ENCODE results near the gene AFAP1L2. TPM values are rescaled to one million over a fixed set of nuclear protein-coding genes. Genes with fewer than 3 reads are reported as not detected.

AFAP1L2 gene
- total RNA-seq, 1 experiment from 2014 or later, result 170 TPM

GRCh38 chr10:114285961-114286441 is 118.3 kb downstream of the AFAP1L2 start:
- ChIA-PET POLR2A (no interaction called here), CTCF (interaction anchor here (2.1 kb wide), 1 partner anchor 18 kb away, joined by 5 read pairs; no protein-coding TSS in a partner anchor)
- H3K27me3 ChIP-seq (ENCODE audit: control insufficient read depth, insufficient read depth, low read length), result no peaks in the 10 kb centered on the region
- in situ Hi-C loops (cut with HindIII; ENCODE audit: low pct_unique_long_range_greater_than_20kb, low sequenced_read_pairs) (no loop called here), intact Hi-C loops (cut with micrococcal nuclease; ENCODE audit: unreplicated experiment) (no loop called here)
- no peak overlapping the region for H3K4me3 ChIP-seq (ENCODE audit: low read depth in 2 of 2, low read length in 2 of 2)
- peaks cover 5% of the 10 kb centered on the region; the same call in 1 of the 2 replicates for H3K4me1 ChIP-seq (ENCODE audit: control insufficient read depth, insufficient read depth, low read length)
- DNase-seq (ENCODE audit: low read depth, low spot score) (no peak), ATAC-seq (peak; percentile 7; the same call in 1 of the 2 replicates)
- BruUV-seq (replicated peaks), result no TSS peak
- H3K27ac ChIP-seq (ENCODE audit: low read length), result no peak overlapping the region
- H3K9me3 ChIP-seq (ENCODE audit: control insufficient read depth, insufficient read depth, low read depth, low read length), result no peaks in the 10 kb centered on the region
- H3K36me3 ChIP-seq (ENCODE audit: control insufficient read depth, insufficient read depth, low read length), result no peaks in the 10 kb centered on the region
- TF ChIP-seq SIN3A (IDR thresholded peaks at IDR 0.05; ENCODE audit: borderline replicate concordance, insufficient read depth, low read depth, low read length), result no peak
- no peak; the same call in 1 of the 2 replicates for TF ChIP-seq POLR2AphosphoS5 (IDR thresholded peaks at IDR 0.05; ENCODE audit: low read depth, low read length)
- no peak for TF ChIP-seq CTCF (IDR thresholded peaks at IDR 0.05)
- no peak for TF ChIP-seq REST (IDR thresholded peaks at IDR 0.05; ENCODE audit: insufficient read depth in 1 of 2, low read depth in 2 of 2, low read length in 1 of 2)
- no peak for TF ChIP-seq TCF7L2 (IDR thresholded peaks at IDR 0.05; ENCODE audit: low read depth, low read length)

- in situ Hi-C loops (cut with HindIII; ENCODE audit: low pct_unique_long_range_greater_than_20kb, low sequenced_read_pairs) (no loop called here), intact Hi-C loops (cut with micrococcal nuclease; ENCODE audit: unreplicated experiment) (no loop called here)
- no peak for ATAC-seq
- Histone ChIP-seq H3K9me3 (ENCODE audit: control insufficient read depth, insufficient read depth, low read depth, low read length) (no peaks in the 10 kb centered on the region), H3K27me3 (ENCODE audit: control insufficient read depth, insufficient read depth, low read length) (no peaks in the 10 kb centered on the region), H3K4me1 (ENCODE audit: control insufficient read depth, insufficient read depth, low read length) (peaks cover 5% of the 10 kb centered on the region; the same call in 1 of the 2 replicates), H3K36me3 (ENCODE audit: control insufficient read depth, insufficient read depth, low read length) (no peaks in the 10 kb centered on the region), H3K4me3 (ENCODE audit: low read depth in 2 of 2, low read length in 2 of 2) (no peak overlapping the region), H3K27ac (ENCODE audit: low read length) (no peak overlapping the region)
- no TSS peak for BruUV-seq (replicated peaks)
- TF ChIP-seq TCF7L2 (IDR thresholded peaks at IDR 0.05; ENCODE audit: low read depth, low read length) (no peak), POLR2AphosphoS5 (IDR thresholded peaks at IDR 0.05; ENCODE audit: low read depth, low read length) (no peak), REST (IDR thresholded peaks at IDR 0.05; ENCODE audit: insufficient read depth in 1 of 2, low read depth in 2 of 2, low read length in 1 of 2) (no peak)
- ChIA-PET CTCF (interaction anchor here (1.6 kb wide), 1 partner anchor 19 kb away, joined by 3 read pairs; no protein-coding TSS in a partner anchor), POLR2A (no interaction called here)
- no peak for DNase-seq (ENCODE audit: low read depth, low spot score)
These were observed 119.8 kb downstream of the AFAP1L2 start for GRCh38 chr10:114284346-114285071.

Data from Panc1 (cell line).